Endodermal cell (in vitro differentiated cells): ENCODE measurements around the gene MRPS9. TPM values are rescaled to one million over a fixed set of nuclear protein-coding genes. Genes with fewer than 3 reads are reported as not detected.

Source experiments
- DNase-seq: peaks from one replicate; pipeline ENCODE4 v3.0.0-alpha.2; 2017
- H3K27ac ChIP-seq: 2 replicates; pipeline ENCODE4 v1.5.1; 2013; ENCODE audit warnings: mild to moderate bottlenecking, low read depth, low read length, moderate library complexity
- H3K27me3 ChIP-seq: 2 replicates; pipeline ENCODE4 v1.6.1; 2013; ENCODE audit warnings: mild to moderate bottlenecking, low read length, moderate library complexity; ENCODE audit not compliant: insufficient read depth, control insufficient read depth, poor library complexity, severe bottlenecking
- H3K36me3 ChIP-seq: 2 replicates; pipeline ENCODE4 v1.7.0; 2013; ENCODE audit warnings: mild to moderate bottlenecking, low read length, moderate library complexity; ENCODE audit not compliant: control insufficient read depth, insufficient read depth
- H3K4me1 ChIP-seq: one replicate; pipeline ENCODE4 v1.7.0; 2013; ENCODE audit warnings: low read length; ENCODE audit not compliant: control insufficient read depth, insufficient read depth
- H3K4me3 ChIP-seq: 2 replicates; pipeline ENCODE4 v1.5.1; 2013; ENCODE audit warnings: mild to moderate bottlenecking, low read length, moderate library complexity
- H3K9ac ChIP-seq: 2 replicates; pipeline ENCODE4 v1.6.1; 2013; ENCODE audit warnings: mild to moderate bottlenecking, low read length, moderate library complexity; ENCODE audit not compliant: poor library complexity, severe bottlenecking; ENCODE audit errors: extremely low read depth
- H3K9me3 ChIP-seq: 2 replicates; pipeline ENCODE4 v1.6.1; 2013; ENCODE audit warnings: mild to moderate bottlenecking, low read length, moderate library complexity; ENCODE audit not compliant: control insufficient read depth
- H3K27ac Mint-ChIP-seq: 2 replicates; pipeline ENCODE4 v1.8.0; 2020; ENCODE audit warnings: mixed read lengths
- H3K27me3 Mint-ChIP-seq: 2 replicates; pipeline ENCODE4 v1.8.0; 2021; ENCODE audit warnings: mild to moderate bottlenecking, mixed read lengths; ENCODE audit not compliant: insufficient read depth
- H3K36me3 Mint-ChIP-seq: 2 replicates; pipeline ENCODE4 v1.8.0; 2020; ENCODE audit warnings: low read depth, mixed read lengths
- H3K4me1 Mint-ChIP-seq: 2 replicates; pipeline ENCODE4 v1.8.0; 2020; ENCODE audit warnings: mixed read lengths
- H3K4me3 Mint-ChIP-seq: 2 replicates; pipeline ENCODE4 v1.8.0; 2020; ENCODE audit warnings: mild to moderate bottlenecking, moderate library complexity, mixed read lengths
- H3K9me3 Mint-ChIP-seq: 2 replicates; pipeline ENCODE4 v1.8.0; 2020; ENCODE audit warnings: mild to moderate bottlenecking, mixed read lengths
- WGBS, 2 experiments: methylation state at CpG; one replicate each; pipeline versions ENCODE4 v1.1.5 to v1.1.7; 2013; ENCODE audit warnings: missing lambda C conversion rate in 2 of 2, mixed read lengths in 1 of 2; ENCODE audit not compliant: insufficient coverage in 1 of 2, insufficient read length in 1 of 2; 5-methylcytosine and 5-hydroxymethylcytosine counted together
- total RNA-seq, 2 donors: library from RNA; stranded (reverse); fragmentation: NEBNext Ultra II Directional in 1 of 2; extraction: Animal tissue kit (Norgen Biotek cat#: 25700) in 1 of 2; gene quantifications; 2 replicates in 1 of 2; 3 replicates in 1 of 2; pipeline ENCODE4 v1.2.1, GENCODE V29; 2021
- TF ChIP-seq, protein P1 (sequence below): fragments of 200-600 bp; sonication (generic); conservative IDR thresholded peaks from 2 replicates; pipeline ENCODE4 v1.5.0; 2021; ENCODE audit warnings: antibody characterized with exemption, mild to moderate bottlenecking

The MRPS9 gene
- total RNA-seq, 2 donors from 2014 or later = 43.4 to 52.1 TPM

DNA sequence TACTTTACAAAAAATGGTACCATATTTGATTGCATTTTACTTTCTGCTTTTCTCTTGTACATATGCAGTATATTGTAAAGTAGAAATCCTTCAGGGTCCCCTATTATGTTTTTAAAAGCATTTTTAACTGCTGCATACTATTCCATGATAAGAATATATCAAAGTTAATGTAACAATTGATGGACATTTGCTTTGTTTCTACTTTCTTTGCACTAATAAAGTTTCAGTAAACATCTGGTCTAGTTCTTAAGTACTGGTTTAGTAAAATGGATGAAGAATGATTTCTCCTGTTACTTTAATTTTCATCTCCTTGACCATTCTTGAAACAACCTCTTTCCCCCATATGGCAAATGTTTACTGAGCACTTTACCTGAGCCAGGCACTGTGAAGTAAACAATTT, 1.7 kb downstream of the MRPS9 start:
- no peak for DNase-seq

DNA sequence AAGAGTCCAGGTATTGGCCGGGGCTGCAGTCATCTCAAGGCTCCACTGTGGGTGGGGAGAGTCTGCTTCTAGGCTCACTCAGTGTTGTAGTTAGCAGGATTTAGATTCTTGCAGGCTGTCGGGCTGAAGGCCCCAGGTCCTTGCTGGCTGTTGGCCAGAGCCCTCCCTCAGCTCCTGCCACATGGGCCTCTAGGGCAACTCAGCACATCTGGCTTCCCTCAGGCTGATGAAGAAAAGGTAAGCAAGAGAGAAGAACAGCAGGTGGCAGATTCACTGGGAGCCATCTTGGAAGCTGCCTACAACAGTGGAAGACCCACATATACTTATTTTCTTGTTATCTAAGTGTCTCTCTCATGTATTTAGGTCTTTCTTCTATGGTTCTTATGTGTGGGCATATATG, 4.3 kb downstream of the MRPS9 start:
- TF ChIP-seq, protein P1, sequence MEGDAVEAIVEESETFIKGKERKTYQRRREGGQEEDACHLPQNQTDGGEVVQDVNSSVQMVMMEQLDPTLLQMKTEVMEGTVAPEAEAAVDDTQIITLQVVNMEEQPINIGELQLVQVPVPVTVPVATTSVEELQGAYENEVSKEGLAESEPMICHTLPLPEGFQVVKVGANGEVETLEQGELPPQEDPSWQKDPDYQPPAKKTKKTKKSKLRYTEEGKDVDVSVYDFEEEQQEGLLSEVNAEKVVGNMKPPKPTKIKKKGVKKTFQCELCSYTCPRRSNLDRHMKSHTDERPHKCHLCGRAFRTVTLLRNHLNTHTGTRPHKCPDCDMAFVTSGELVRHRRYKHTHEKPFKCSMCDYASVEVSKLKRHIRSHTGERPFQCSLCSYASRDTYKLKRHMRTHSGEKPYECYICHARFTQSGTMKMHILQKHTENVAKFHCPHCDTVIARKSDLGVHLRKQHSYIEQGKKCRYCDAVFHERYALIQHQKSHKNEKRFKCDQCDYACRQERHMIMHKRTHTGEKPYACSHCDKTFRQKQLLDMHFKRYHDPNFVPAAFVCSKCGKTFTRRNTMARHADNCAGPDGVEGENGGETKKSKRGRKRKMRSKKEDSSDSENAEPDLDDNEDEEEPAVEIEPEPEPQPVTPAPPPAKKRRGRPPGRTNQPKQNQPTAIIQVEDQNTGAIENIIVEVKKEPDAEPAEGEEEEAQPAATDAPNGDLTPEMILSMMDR = no peak
- Histone ChIP-seq H3K4me3 (no peak overlapping the region), H3K27me3 (no peaks in the 10 kb centered on the region), H3K4me1 (peaks cover under 1% of the 10 kb centered on the region), H3K9ac (no peak overlapping the region), H3K36me3 (no peaks in the 10 kb centered on the region), H3K9me3 (no peaks in the 10 kb centered on the region), H3K27ac (no peak overlapping the region)
- H3K27me3 Mint-ChIP-seq = no peaks in the 10 kb centered on the region
- H3K9me3 Mint-ChIP-seq = no peaks in the 10 kb centered on the region
- H3K4me3 Mint-ChIP-seq = no peak overlapping the region
- no peak overlapping the region for H3K27ac Mint-ChIP-seq
- peaks cover 20% of the 10 kb centered on the region for H3K36me3 Mint-ChIP-seq
- peaks cover 13% of the 10 kb centered on the region for H3K4me1 Mint-ChIP-seq
- WGBS, 2 experiments = 90% methylated on average over 2 of the region's 2 CpGs; no CpG with 5 or more reads in 1 of the 2 experiments
- DNase-seq = peak; percentile 55

More for the DNA sequence above, 1.7 kb downstream of the MRPS9 start:
- Mint-ChIP-seq H3K27me3 (no peaks in the 10 kb centered on the region), H3K36me3 (peaks cover 11% of the 10 kb centered on the region), H3K9me3 (peaks cover 6% of the 10 kb centered on the region), H3K27ac (no peak overlapping the region), H3K4me3 (no peak overlapping the region), H3K4me1 (peaks cover 22% of the 10 kb centered on the region)
- H3K9me3 ChIP-seq = peaks cover 14% of the 10 kb centered on the region
- H3K36me3 ChIP-seq = no peaks in the 10 kb centered on the region
- no peak overlapping the region for H3K27ac ChIP-seq
- no peaks in the 10 kb centered on the region for H3K27me3 ChIP-seq
- H3K4me1 ChIP-seq = peaks cover 3% of the 10 kb centered on the region
- H3K9ac ChIP-seq = no peak overlapping the region
- H3K4me3 ChIP-seq = peak overlapping the region; percentile 93
- TF ChIP-seq, protein P1 = no peak

DNA sequence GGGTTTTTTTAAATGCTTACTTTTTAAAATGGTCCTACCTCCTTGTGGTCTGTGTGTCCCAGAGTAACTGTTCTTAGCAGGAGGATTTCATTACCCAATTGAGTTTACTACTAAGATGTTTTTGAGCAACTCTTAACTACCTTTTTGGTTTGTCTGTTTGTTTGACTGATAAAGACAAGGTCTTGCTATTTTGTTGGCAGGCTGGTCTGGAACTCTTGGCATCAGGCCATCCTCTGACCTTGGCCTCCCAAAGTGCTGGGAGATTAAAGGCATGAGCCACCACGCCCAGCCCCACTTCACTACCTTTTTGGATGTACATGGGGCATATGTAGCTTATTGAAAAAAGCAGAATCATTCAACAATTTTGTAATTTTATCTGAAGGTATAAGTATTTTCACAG, 14.9 kb downstream of the MRPS9 start:
- Mint-ChIP-seq H3K4me1 (peaks cover 2% of the 10 kb centered on the region), H3K27me3 (no peaks in the 10 kb centered on the region), H3K9me3 (peaks cover 17% of the 10 kb centered on the region), H3K4me3 (no peak overlapping the region), H3K36me3 (peaks cover 44% of the 10 kb centered on the region), H3K27ac (peak overlapping the region; percentile 28)
- 83 to 100% methylated on average over 1 of the region's 1 CpG for WGBS, 2 experiments
- no peaks in the 10 kb centered on the region for H3K4me1 ChIP-seq
- no peaks in the 10 kb centered on the region for H3K27me3 ChIP-seq
- TF ChIP-seq, protein P1 = no peak
- no peak overlapping the region for H3K4me3 ChIP-seq
- no peak overlapping the region for H3K9ac ChIP-seq
- no peak for DNase-seq
- H3K27ac ChIP-seq = no peak overlapping the region
- H3K36me3 ChIP-seq = peaks cover 25% of the 10 kb centered on the region
- H3K9me3 ChIP-seq = peaks cover 15% of the 10 kb centered on the region
